OCI-LY3 (cell line): Measurements from ENCODE around the gene DCBLD1.
A peak's percentile ranks its signal among the peaks of the same experiment; 100 is the strongest.

Experiments used
- H2AFZ ChIP-seq: fragments of 200-600, 300-600 bp; shearing (Covaris generic); 2 replicates; pipeline ENCODE4 v1.6.0; 2014; ENCODE audit warnings: antibody characterized with exemption, low read depth, low read length
- H3K27ac ChIP-seq: fragments of 200-600, 300-600 bp; sonication (generic); 2 replicates; pipeline ENCODE4 v1.5.1; 2014; ENCODE audit warnings: mild to moderate bottlenecking, low read length, moderate library complexity, mixed read lengths
- H3K27me3 ChIP-seq: fragments of 200-600, 300-600 bp; sonication (generic); 2 replicates; pipeline ENCODE4 v1.6.1; 2014; ENCODE audit warnings: low read depth, low read length, mixed read lengths
- H3K36me3 ChIP-seq: fragments of 200-600, 300-600 bp; sonication (generic); replicated peaks from 2 replicates; pipeline ENCODE3; 2014; ENCODE audit warnings: low read depth, low read length, mixed read lengths
- H3K4me1 ChIP-seq: fragments of 300-600, 200-600 bp; sonication (generic); 2 replicates; pipeline ENCODE4 v1.6.1; 2014; ENCODE audit warnings: low read length, mixed read lengths
- H3K4me2 ChIP-seq: fragments of 200-600, 300-600 bp; sonication (generic); 2 replicates; pipeline ENCODE4 v1.6.1; 2014; ENCODE audit warnings: low read length, mixed read lengths
- H3K4me3 ChIP-seq: fragments of 300-600, 200-600 bp; sonication (generic); 2 replicates; pipeline ENCODE4 v1.5.1; 2014; ENCODE audit warnings: antibody characterized with exemption, mild to moderate bottlenecking, low read length, moderate library complexity
- H3K79me2 ChIP-seq: fragments of 300-600, 200-600 bp; shearing (Covaris generic); 2 replicates; pipeline ENCODE4 v1.6.1; 2014; ENCODE audit warnings: mild to moderate bottlenecking, low read length, mixed read lengths
- H3K9ac ChIP-seq: fragments of 300-600, 200-600 bp; shearing (Covaris generic); 2 replicates; pipeline ENCODE4 v1.6.0; 2014; ENCODE audit warnings: mild to moderate bottlenecking, low read length, moderate library complexity
- H3K9me3 ChIP-seq: fragments of 200-600, 300-600 bp; shearing (Covaris generic); 2 replicates; pipeline ENCODE4 v1.6.1; 2014; ENCODE audit warnings: low read length, mixed read lengths; ENCODE audit not compliant: insufficient read depth
- H4K20me1 ChIP-seq: fragments of 200-600, 300-600 bp; sonication (generic); 2 replicates; pipeline ENCODE4 v1.6.1; 2016; ENCODE audit warnings: low read length, mixed read lengths; ENCODE audit not compliant: insufficient read depth
- EZH2phosphoT487 ChIP-seq: fragments of 200-600 bp; shearing (Covaris generic); IDR thresholded peaks from 2 replicates; pipeline ENCODE4 v1.6.1; 2018; ENCODE audit warnings: antibody characterized with exemption, mixed run types, low read depth
- TF ChIP-seq, protein P1 (sequence below): fragments of 200-600, 300-600 bp; sonication (generic); IDR thresholded peaks from 2 replicates; pipeline ENCODE4 v1.5.1; 2014; ENCODE audit warnings: antibody characterized with exemption, low read length, low read depth

Gene DCBLD1

GRCh38 chr6:117481278-117481925, 1.1 kb upstream of the DCBLD1 start:
- Histone ChIP-seq H2AFZ (peak overlapping the region; percentile 81; the same call in 1 of the 2 replicates), H3K4me1 (peaks cover 27% of the 10 kb centered on the region), H3K4me3 (peak overlapping the region; percentile 98)

GRCh38 chr6:117481926-117482239, 591 bp upstream of the DCBLD1 start:
- H2AFZ ChIP-seq: peak overlapping the region; percentile 81; the same call in 1 of the 2 replicates
- no peaks in the 10 kb centered on the region for H3K27me3 ChIP-seq
- H3K9ac ChIP-seq: peak overlapping the region; percentile 89
- no peaks in the 10 kb centered on the region for H3K9me3 ChIP-seq
- no peak overlapping the region for H3K27ac ChIP-seq
- H3K79me2 ChIP-seq: no peaks in the 10 kb centered on the region
- TF ChIP-seq, protein P1, sequence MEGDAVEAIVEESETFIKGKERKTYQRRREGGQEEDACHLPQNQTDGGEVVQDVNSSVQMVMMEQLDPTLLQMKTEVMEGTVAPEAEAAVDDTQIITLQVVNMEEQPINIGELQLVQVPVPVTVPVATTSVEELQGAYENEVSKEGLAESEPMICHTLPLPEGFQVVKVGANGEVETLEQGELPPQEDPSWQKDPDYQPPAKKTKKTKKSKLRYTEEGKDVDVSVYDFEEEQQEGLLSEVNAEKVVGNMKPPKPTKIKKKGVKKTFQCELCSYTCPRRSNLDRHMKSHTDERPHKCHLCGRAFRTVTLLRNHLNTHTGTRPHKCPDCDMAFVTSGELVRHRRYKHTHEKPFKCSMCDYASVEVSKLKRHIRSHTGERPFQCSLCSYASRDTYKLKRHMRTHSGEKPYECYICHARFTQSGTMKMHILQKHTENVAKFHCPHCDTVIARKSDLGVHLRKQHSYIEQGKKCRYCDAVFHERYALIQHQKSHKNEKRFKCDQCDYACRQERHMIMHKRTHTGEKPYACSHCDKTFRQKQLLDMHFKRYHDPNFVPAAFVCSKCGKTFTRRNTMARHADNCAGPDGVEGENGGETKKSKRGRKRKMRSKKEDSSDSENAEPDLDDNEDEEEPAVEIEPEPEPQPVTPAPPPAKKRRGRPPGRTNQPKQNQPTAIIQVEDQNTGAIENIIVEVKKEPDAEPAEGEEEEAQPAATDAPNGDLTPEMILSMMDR: no peak
- TF ChIP-seq EZH2phosphoT487: no peak
- peak overlapping the region; percentile 84 for H3K4me2 ChIP-seq
- H3K36me3 ChIP-seq: no peaks in the 10 kb centered on the region
- peaks cover 27% of the 10 kb centered on the region for H3K4me1 ChIP-seq
- no peaks in the 10 kb centered on the region for H4K20me1 ChIP-seq
- peak overlapping the region; percentile 98 for H3K4me3 ChIP-seq

More at GRCh38 chr6:117481278-117481925, 1.1 kb upstream of the DCBLD1 start:
- Histone ChIP-seq H3K79me2 (no peaks in the 10 kb centered on the region), H3K27ac (no peak overlapping the region), H3K9me3 (no peaks in the 10 kb centered on the region), H3K9ac (no peak overlapping the region), H4K20me1 (no peaks in the 10 kb centered on the region), H3K36me3 (no peaks in the 10 kb centered on the region), H3K4me2 (peak overlapping the region; percentile 84), H3K27me3 (no peaks in the 10 kb centered on the region)
- TF ChIP-seq EZH2phosphoT487: no peak
- TF ChIP-seq, protein P1: no peak

DNA sequence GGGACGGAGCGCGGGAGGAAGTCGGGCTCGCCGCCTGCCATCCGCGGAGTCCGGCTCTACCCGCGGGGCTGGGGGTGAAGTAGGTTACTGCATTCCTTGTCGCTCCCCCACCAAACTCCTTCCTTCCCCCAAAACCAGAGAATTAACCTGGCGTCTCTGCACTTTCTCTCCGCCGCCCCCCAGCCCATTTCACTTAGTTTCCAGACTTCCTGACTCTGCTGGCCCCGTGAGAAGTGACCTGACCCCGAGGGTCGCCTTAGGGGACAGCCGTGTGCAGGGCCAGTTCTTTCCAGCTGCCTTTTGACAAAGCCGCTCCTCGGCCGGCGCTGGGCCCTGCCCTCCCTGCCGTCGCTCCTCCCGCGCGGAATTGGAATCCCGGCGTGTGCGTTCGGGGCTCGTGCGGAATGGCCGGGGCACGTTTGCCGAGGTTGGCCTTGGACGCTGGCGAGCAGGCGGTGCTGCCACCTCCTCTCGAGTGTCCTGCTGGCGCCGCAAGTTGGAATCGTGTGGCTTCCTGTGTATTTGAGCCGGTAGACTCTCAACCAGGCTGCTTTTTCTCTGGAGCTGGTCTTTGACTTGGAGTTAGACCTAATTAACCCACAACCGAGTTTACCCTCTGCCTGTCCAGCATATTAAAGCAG, 650 bp downstream of the DCBLD1 start:
- Histone ChIP-seq H3K79me2 (no peaks in the 10 kb centered on the region), H2AFZ (peak overlapping the region; percentile 66; the same call in 1 of the 2 replicates), H3K9me3 (no peaks in the 10 kb centered on the region), H3K27ac (no peak overlapping the region), H4K20me1 (no peaks in the 10 kb centered on the region), H3K4me1 (peaks cover 23% of the 10 kb centered on the region), H3K36me3 (no peaks in the 10 kb centered on the region), H3K27me3 (no peaks in the 10 kb centered on the region), H3K4me3 (peak overlapping the region; percentile 98), H3K9ac (peak overlapping the region; percentile 89), H3K4me2 (peak overlapping the region; percentile 84)
- TF ChIP-seq EZH2phosphoT487: no peak
- TF ChIP-seq, protein P1: no peak

DNA sequence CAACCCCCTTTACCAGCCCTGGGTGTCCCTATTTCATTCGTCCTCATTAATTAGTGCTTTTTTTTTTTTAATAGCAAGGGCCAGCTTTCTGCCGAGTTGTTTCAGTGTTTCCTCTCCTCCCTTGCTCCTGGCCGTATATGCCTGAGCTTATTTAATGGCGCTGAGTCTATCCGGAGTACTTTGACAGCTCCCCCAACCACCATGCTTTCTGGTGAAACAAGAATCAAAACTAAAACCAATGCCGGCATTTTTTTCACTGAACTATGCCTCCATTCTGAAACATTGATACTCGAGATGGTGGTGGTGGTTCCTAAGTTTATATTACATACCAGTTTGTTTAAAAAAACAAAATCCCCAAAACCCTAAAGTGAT, 1.2 kb downstream of the DCBLD1 start:
- TF ChIP-seq EZH2phosphoT487: no peak
- TF ChIP-seq, protein P1: no peak
- no peaks in the 10 kb centered on the region for H3K36me3 ChIP-seq
- peaks cover 20% of the 10 kb centered on the region for H3K4me1 ChIP-seq
- H3K27me3 ChIP-seq: no peaks in the 10 kb centered on the region
- H3K9me3 ChIP-seq: no peaks in the 10 kb centered on the region
- peak overlapping the region; percentile 66; the same call in 1 of the 2 replicates for H2AFZ ChIP-seq
- H3K4me3 ChIP-seq: peak overlapping the region; percentile 98
- H4K20me1 ChIP-seq: no peaks in the 10 kb centered on the region
- H3K79me2 ChIP-seq: no peaks in the 10 kb centered on the region
- H3K27ac ChIP-seq: no peak overlapping the region
- peak overlapping the region; percentile 84 for H3K4me2 ChIP-seq
- peak overlapping the region; percentile 89 for H3K9ac ChIP-seq
